ENCODE measurements around the gene GOT1.
A peak's percentile ranks its signal among the peaks of the same experiment; 100 is the strongest.

The GOT1 gene

DNA sequence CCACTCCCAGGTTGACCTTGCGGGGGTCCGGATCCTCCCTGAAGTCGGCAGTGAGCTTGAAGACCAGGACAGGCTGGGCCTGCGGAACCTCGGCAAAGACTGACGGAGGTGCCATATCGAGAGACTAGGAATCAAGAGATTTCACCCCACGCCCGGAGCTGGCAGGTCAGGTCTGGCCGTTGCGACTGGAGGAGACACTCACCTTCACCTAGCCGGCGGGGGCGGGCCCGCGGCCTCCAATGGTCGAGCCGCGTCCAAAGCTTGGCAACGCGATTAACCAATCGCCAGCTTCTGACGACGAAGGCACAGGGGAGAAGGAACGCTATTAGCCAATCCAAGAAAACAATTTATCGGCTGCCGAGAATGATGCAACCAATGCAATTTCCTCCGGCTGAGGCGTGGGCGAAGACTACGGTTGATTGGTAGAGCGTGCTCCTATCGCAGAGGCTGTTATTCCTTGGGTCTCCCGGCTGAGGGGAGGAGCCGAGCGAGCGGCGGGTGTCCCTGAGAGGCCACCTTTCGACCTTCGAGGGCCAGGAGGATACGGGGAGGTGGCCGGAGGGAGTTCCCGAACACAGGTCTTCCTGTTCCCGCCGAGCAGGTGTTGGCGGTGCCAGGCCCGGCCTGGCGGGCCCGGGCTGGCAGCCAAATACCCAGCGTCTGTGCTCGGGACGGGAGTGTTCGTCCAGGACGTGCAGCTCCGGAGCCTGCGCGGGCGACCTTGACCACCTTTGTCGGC, at the start of gene GOT1:
TSS of gene GOT1 (minus strand) at position 174 of the 739 bp plus-strand sequence. CDS start at position 115, 59 bp downstream.
- DNase-seq (ENCODE audit: low spot score), result peak; percentile 99

GRCh38 chr10:99470327-99470726, 39.9 kb upstream of the GOT1 start:
- DNase-seq (ENCODE audit: low spot score), result no peak

- no peak for DNase-seq (ENCODE audit: low spot score)
Measured at GRCh38 chr10:99467236-99467999, 37.0 kb upstream of the GOT1 start.

GRCh38 chr10:99466632-99467223, 36.3 kb upstream of the GOT1 start:
- no peak for DNase-seq (ENCODE audit: low spot score)

DNA sequence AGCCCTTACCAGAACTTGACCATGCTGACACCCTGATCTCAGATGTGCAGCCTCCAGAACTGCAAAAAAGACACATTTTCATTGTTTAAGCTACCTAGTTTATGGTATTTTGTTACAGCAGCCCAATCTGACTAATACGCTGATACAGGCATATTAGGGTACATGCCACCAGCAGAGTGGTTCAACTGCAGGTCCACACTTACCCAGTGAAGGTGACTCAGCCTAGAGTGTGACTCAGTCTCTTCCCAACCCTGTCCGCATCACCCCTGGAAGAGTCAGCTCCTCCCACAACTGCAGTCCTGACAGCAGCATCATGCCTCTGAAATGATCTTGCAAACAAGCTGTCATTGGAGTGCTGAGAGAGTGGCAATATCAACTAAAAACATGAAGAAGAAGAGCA, 30.8 kb upstream of the GOT1 start:
- DNase-seq (ENCODE audit: low spot score), result no peak

- DNase-seq (ENCODE audit: low spot score), result no peak
Measured at GRCh38 chr10:99460070-99460469, 29.6 kb upstream of the GOT1 start.

DNA sequence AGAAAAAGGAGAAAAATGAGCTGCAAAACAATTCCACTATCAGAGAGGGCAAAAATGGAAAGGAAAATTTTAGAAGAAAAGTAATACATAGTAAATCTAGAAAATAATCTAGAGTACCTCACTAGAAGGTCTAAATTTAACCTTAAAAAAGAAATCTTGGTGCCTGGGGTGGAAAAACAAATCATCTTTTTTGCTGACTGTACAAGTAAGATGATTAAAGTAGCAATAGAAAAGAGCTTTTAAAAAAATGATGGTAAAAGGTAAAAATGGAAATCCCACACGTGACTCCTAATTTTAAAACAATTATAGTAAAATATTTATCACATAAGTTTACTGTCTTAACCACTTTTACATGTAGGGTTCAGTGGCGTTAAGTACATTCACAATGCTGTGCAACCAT, 28.8 kb upstream of the GOT1 start:
- DNase-seq (ENCODE audit: low spot score), result no peak

DNA sequence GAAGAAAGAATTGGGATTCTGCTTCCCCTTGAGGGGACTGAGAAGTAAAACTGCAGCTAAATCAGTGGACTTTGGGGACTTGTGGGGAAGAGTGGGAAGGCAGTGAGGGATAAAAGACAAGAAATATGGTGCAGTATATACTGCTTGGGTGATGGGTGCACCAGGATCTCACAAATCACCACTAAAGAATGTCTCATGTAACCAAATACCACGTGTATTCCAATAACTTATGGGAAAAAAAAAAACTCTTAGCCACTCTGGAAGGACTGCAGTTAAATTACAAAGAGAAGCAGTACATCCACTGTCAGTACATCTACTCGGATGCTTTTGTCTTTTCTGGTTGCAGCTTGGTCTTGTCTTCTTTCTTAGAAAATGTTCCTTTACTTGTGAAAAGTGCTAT, 27.4 kb upstream of the GOT1 start:
- DNase-seq (ENCODE audit: low spot score), result no peak

GRCh38 chr10:99456931-99457288, 26.5 kb upstream of the GOT1 start:
- no peak for DNase-seq (ENCODE audit: low spot score)

GRCh38 chr10:99456207-99456930, 25.9 kb upstream of the GOT1 start:
- no peak for DNase-seq (ENCODE audit: low spot score)

GRCh38 chr10:99451981-99452380, 21.6 kb upstream of the GOT1 start:
- DNase-seq (ENCODE audit: low spot score), result no peak

DNA sequence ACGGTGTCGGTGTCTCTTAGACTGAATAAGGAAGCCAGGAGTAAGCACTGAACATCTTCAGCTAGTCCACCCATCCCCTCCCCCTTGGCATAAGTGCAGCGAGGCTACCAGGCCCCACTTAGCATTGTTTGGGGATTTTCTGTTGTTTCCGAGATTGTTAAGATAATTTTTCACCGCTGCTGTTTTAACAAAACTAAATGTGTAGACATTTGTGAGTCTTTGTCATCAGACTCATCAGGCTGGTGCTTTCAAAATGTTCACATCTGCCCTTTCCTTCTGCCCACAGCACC, 21.0 kb upstream of the GOT1 start:
- peak; percentile 15 for DNase-seq (ENCODE audit: low spot score)

DNA sequence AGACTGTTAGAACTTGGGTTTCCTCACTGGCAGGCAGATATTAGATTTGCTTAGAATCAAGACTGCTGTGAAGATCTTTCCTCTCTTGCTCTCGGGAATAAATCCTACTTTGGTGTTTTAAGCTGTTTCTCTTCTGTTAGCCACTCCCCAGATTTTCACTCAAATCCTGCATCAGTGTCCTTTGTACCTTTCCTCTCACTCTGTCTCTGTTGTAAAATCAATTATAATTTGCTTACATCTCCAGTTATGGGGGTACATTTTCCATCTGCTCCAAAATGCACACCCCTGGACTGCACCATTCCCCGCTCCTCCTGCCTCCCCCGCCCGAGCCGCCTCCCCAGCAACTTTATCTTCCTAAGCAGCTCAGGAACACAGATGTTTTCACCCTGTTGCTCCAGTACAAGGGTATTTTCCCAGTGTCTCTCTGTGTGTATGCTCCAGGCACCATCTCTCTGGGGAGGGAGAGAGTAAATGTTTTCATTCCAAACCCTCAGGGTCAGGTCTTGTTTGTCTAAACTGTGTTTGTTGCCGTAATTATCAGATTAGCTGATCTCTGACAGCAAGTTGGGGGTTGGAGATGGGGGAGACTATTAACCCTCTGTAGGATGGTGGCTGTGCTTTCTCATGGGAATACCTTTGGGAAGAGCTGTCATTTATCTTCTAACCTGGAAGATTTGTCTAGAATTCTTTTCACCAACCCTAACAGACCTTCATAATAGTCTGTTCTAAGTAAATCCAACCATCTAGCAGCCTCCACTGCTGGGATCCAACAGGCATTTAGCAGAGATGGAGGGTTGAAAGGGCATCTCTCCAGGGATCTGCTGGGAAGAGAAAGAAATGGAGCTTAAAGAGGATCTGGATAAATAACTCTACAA, 20.4 kb upstream of the GOT1 start:
- DNase-seq (ENCODE audit: low spot score), result peak; percentile 27

DNA sequence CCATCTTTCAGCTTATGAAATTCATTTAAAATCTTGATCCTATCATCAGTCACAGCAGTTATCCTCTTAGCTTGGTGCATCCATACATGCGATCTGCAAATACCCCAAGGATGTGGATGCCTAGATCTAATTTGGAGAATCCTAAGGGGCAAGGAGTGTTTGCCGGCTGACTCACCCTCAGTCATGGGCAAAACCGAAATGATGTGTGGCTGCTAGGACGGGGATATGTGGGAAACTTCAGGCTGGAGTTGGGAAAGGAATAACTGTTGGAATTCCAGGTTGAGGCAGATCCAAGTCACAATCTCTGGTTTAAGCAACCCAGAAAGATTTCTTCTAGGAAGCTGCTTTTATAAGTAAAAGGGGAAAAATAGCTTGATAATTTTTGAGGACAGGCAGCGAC, 19.7 kb upstream of the GOT1 start:
- no peak for DNase-seq (ENCODE audit: low spot score)

GRCh38 chr10:99449023-99449422, 18.6 kb upstream of the GOT1 start:
- no peak for DNase-seq (ENCODE audit: low spot score)

DNA sequence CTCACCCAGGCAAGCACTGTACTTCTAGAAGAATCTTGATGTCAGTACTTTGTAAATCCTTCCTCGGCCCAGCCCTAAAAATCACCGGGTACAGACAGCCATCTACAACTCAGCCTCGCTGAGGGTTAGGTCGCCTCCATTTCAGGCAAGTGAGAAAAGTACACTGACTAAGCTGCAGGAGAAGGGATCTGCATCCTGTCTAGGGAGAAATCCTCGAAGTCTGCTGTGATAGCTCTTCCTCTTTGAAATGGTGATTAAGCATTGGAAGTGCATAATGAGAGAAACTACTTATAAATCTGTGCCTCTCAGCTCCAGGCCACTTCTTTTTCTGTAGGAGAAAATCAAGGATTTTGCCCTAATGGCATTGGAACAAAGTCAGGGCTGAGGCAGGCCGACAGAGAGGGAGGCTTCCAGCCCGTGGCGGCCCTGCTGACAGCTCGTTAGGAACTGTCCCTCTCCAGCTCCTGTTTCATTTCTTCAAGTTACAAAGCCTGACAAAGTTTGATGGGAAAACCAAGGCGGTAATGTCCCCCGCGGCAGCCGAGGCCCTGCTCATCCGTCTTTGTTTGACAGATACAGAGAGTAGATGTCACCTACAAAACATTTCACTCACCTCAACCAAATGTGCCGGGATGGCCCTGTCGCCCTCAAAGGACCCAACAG, 14.1 kb upstream of the GOT1 start:
- DNase-seq (ENCODE audit: low spot score), result no peak

- no peak for DNase-seq (ENCODE audit: low spot score)
Measured at GRCh38 chr10:99443500-99443899, 13.1 kb upstream of the GOT1 start.

- DNase-seq (ENCODE audit: low spot score), result no peak
Measured at GRCh38 chr10:99442394-99442793, 12.0 kb upstream of the GOT1 start.

GRCh38 chr10:99438890-99439289, 8.5 kb upstream of the GOT1 start:
- DNase-seq (ENCODE audit: low spot score), result no peak

DNA sequence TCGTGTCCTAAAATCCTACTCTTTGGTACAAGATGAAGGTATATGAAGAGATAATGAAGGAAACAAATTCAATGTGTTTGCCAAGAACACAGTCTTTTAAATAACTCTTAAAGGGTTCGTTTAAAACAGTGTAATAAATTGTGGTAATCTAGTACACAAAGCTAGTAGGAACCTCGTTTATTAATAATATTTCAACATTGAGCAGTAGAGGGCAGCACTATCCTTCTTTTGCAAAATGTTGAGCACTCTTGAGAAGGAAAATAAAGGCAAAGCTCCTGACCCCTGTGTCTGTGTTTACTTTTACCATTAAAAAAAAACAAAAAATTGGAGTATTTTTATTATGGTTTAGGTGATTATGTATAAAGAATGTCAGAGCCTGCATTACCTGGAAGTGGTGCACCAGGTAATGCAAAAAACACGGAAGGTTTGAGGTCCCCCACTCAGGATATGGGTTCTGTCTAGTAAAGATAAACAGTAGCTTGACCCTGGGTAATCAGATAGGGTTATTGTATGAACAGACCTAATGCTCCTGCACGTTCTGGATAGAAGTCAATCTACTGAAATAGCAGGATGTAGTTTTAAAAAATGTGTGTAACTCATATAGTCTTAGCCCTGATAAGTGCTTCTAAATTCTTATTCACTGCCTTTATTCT, 5.7 kb upstream of the GOT1 start:
- no peak for DNase-seq (ENCODE audit: low spot score)

Data from iPS-NIHi11 (cell line).